H1 (cell line): ENCODE data around the gene KLHL36. TPM values are rescaled to one million over a fixed set of nuclear protein-coding genes. Genes with fewer than 3 reads are reported as not detected.

ENCODE experiments used
- CTCF ChIA-PET: fragments of 300-600 bp; sonication (Branson Sonifier 250); formaldehyde crosslinking; loops from one replicate; lab custom pipeline; 2021; ENCODE audit not compliant: partially characterized antibody; lab: Charles Lee
- POLR2A ChIA-PET: fragments of 300-600 bp; sonication (Branson Sonifier 250); formaldehyde crosslinking; loops from one replicate; lab custom pipeline; 2021; ENCODE audit warnings: inconsistent platforms; ENCODE audit not compliant: partially characterized antibody; lab: Charles Lee
- DNase-seq, 2 experiments: peaks; one replicate each; pipeline versions ENCODE4 v3.0.0 to v3.0.0-alpha.2; 2010 to 2022; ENCODE audit warnings: low spot score in 2 of 2, low read depth in 1 of 2, mixed read lengths in 1 of 2
- FAIRE-seq: peaks from 2 replicates; lab custom pipeline; 2011; peaks lifted over from hg19 to GRCh38; lab: Jason Lieb, UNC
- H2AFZ ChIP-seq: 2 replicates; pipeline ENCODE4 v1.8.1; 2012; ENCODE audit warnings: low read length, inconsistent platforms
- H2AK5ac ChIP-seq: 2 replicates; pipeline ENCODE4 v1.6.1; 2013; ENCODE audit warnings: low read depth, low read length
- H2BK120ac ChIP-seq: replicated peaks from 2 replicates; pipeline ENCODE3; 2013; ENCODE audit warnings: low read depth, low read length, inconsistent platforms
- H2BK12ac ChIP-seq: 2 replicates; pipeline ENCODE4 v1.6.1; 2013; ENCODE audit warnings: low read depth, low read length
- H2BK15ac ChIP-seq: 2 replicates; pipeline ENCODE4 v1.6.1; 2013; ENCODE audit warnings: low read length
- H2BK20ac ChIP-seq: 2 replicates; pipeline ENCODE4 v1.6.1; 2013; ENCODE audit warnings: low read length
- H2BK5ac ChIP-seq: 2 replicates; pipeline ENCODE4 v1.6.1; 2013; ENCODE audit warnings: low read depth, low read length
- H3K14ac ChIP-seq: 2 replicates; pipeline ENCODE4 v1.6.1; 2013; ENCODE audit warnings: inconsistent platforms; ENCODE audit not compliant: insufficient read length
- H3K18ac ChIP-seq: 2 replicates; pipeline ENCODE4 v1.6.1; 2013; ENCODE audit warnings: low read length; ENCODE audit errors: extremely low read depth
- H3K23ac ChIP-seq: 2 replicates; pipeline ENCODE4 v1.6.1; 2013; ENCODE audit warnings: inconsistent platforms; ENCODE audit not compliant: insufficient read length
- H3K23me2 ChIP-seq: 2 replicates; pipeline ENCODE4 v1.6.1; 2013; ENCODE audit warnings: low read depth, low read length
- H3K27ac ChIP-seq: 2 replicates; pipeline ENCODE4 v1.6.1; 2011; ENCODE audit warnings: low read depth, low read length, inconsistent platforms
- H3K27me3 ChIP-seq, 4 experiments: replicated peaks in 1 of 4; 1 replicate in 1 of 4; 2 replicates in 3 of 4; pipeline versions ENCODE4 v1.6.1 to v1.8.1; 2011 to 2013; ENCODE audit warnings: low read length in 3 of 4, mild to moderate bottlenecking in 3 of 4, inconsistent platforms in 2 of 4, mixed read lengths in 2 of 4, moderate library complexity in 1 of 4; ENCODE audit not compliant: control insufficient read depth in 3 of 4, insufficient read depth in 3 of 4; ENCODE audit errors: extremely low read depth in 1 of 4
- H3K36me3 ChIP-seq, 4 experiments: 2 replicates each; pipeline versions ENCODE4 v1.6.1 to v1.8.1; 2011 to 2013; ENCODE audit warnings: mild to moderate bottlenecking in 4 of 4, low read length in 3 of 4, moderate library complexity in 2 of 4, control low read depth in 1 of 4, inconsistent platforms in 1 of 4; ENCODE audit not compliant: insufficient read depth in 4 of 4, control insufficient read depth in 2 of 4
- H3K4ac ChIP-seq: replicated peaks from 2 replicates; pipeline ENCODE3; 2013; ENCODE audit warnings: low read length, low read depth, mixed read lengths, inconsistent platforms; ENCODE audit not compliant: insufficient read length
- H3K4me1 ChIP-seq, 4 experiments: replicated peaks in 1 of 4; 1 replicate in 1 of 4; 2 replicates in 3 of 4; pipeline versions ENCODE4 v1.6.1 to v1.8.1; 2011 to 2013; ENCODE audit warnings: low read length in 3 of 4, inconsistent platforms in 2 of 4, mixed read lengths in 1 of 4; ENCODE audit not compliant: insufficient read depth in 4 of 4, control insufficient read depth in 3 of 4
- H3K4me2 ChIP-seq, 2 experiments: 2 replicates each; pipeline versions ENCODE4 v1.6.1 to v1.8.1; 2011 to 2013; ENCODE audit warnings: low read depth in 2 of 2, low read length in 2 of 2, control low read depth in 1 of 2, inconsistent platforms in 1 of 2, mild to moderate bottlenecking in 1 of 2; ENCODE audit not compliant: insufficient read depth in 1 of 2
- H3K4me3 ChIP-seq, 4 experiments: fragments of 200-600, 300-600 bp in 1 of 4; sonication (generic), shearing (Covaris generic), sonication (Bioruptor Twin) in 1 of 4; 2 replicates each; pipeline versions ENCODE4 v1.5.1 to v1.8.1; 2011 to 2016; ENCODE audit warnings: low read length in 4 of 4, low read depth in 3 of 4, control low read depth in 2 of 4, inconsistent platforms in 2 of 4, mild to moderate bottlenecking in 2 of 4, mixed read lengths in 1 of 4, moderate library complexity in 1 of 4; ENCODE audit not compliant: insufficient read depth in 2 of 4; ENCODE audit errors: extremely low read depth in 1 of 4
- H3K56ac ChIP-seq: replicated peaks from 2 replicates; pipeline ENCODE3; 2013; ENCODE audit warnings: low read depth, mild to moderate bottlenecking, mixed read lengths, low read length, inconsistent platforms; ENCODE audit not compliant: insufficient read length
- H3K79me1 ChIP-seq: 2 replicates; pipeline ENCODE4 v1.6.1; 2013; ENCODE audit warnings: low read depth, low read length, control low read depth
- H3K79me2 ChIP-seq, 2 experiments: 2 replicates each; pipeline versions ENCODE4 v1.6.1 to v1.8.1; 2012 to 2013; ENCODE audit warnings: low read length in 2 of 2, mild to moderate bottlenecking in 2 of 2, inconsistent platforms in 1 of 2; ENCODE audit not compliant: insufficient read depth in 2 of 2, control insufficient read depth in 1 of 2
- H3K9ac ChIP-seq, 4 experiments: replicated peaks in 1 of 4; 1 replicate in 1 of 4; 2 replicates in 3 of 4; pipeline versions ENCODE4 v1.6.1 to v1.8.1; 2011 to 2013; ENCODE audit warnings: low read depth in 3 of 4, low read length in 3 of 4, control low read depth in 2 of 4, mild to moderate bottlenecking in 2 of 4, moderate library complexity in 2 of 4, inconsistent platforms in 1 of 4; ENCODE audit errors: extremely low read depth in 1 of 4
- H3K9me3 ChIP-seq, 2 experiments: 2 replicates each; pipeline versions ENCODE4 v1.6.1 to v1.8.1; 2012 to 2013; ENCODE audit warnings: mild to moderate bottlenecking in 2 of 2, moderate library complexity in 2 of 2, control low read depth in 1 of 2, inconsistent platforms in 1 of 2, low read depth in 1 of 2, low read length in 1 of 2, mixed read lengths in 1 of 2; ENCODE audit not compliant: insufficient read depth in 2 of 2
- H4K20me1 ChIP-seq, 2 experiments: replicated peaks in 1 of 2; 2 replicates each; pipeline versions ENCODE3 to v1.8.1; 2011 to 2013; ENCODE audit warnings: inconsistent platforms in 2 of 2, low read length in 2 of 2, mild to moderate bottlenecking in 1 of 2; ENCODE audit not compliant: insufficient read depth in 2 of 2, control insufficient read depth in 1 of 2
- H4K5ac ChIP-seq: 2 replicates; pipeline ENCODE4 v1.6.1; 2013; ENCODE audit warnings: low read length, low read depth, mixed read lengths, inconsistent platforms; ENCODE audit not compliant: insufficient read length
- H4K8ac ChIP-seq: 2 replicates; pipeline ENCODE4 v1.8.0; 2013; ENCODE audit warnings: mild to moderate bottlenecking, moderate library complexity, low read length, inconsistent platforms; ENCODE audit not compliant: insufficient read depth; ENCODE audit errors: extremely low read depth
- H4K91ac ChIP-seq: replicated peaks from 2 replicates; pipeline ENCODE3; 2013; ENCODE audit warnings: low read length, mixed read lengths, inconsistent platforms; ENCODE audit not compliant: insufficient read length
- CTBP2 ChIP-seq: IDR thresholded peaks from 2 replicates; pipeline ENCODE4 v1.7.0; 2011; ENCODE audit warnings: borderline replicate concordance, mild to moderate bottlenecking, moderate library complexity, mixed read lengths, low read length; ENCODE audit not compliant: insufficient read depth, insufficient read length
- EZH2 ChIP-seq: fragments of 200-600 bp; sonication (generic); IDR thresholded peaks from 2 replicates; pipeline ENCODE4 v1.7.1; 2012; ENCODE audit warnings: low read depth, mild to moderate bottlenecking, moderate library complexity, low read length, inconsistent platforms; ENCODE audit not compliant: severe bottlenecking
- JUN ChIP-seq: IDR thresholded peaks from 2 replicates; pipeline ENCODE4 v1.6.1; 2011; ENCODE audit warnings: low read depth, mild to moderate bottlenecking, improper control_type of control experiment, low read length
- MAFK ChIP-seq: IDR thresholded peaks from 2 replicates; pipeline ENCODE4 v1.6.1; 2012; ENCODE audit warnings: low read depth, mild to moderate bottlenecking, improper control_type of control experiment, low read length
- RAD21 ChIP-seq, 2 experiments: IDR thresholded peaks in 1 of 2; conservative IDR thresholded peaks in 1 of 2; 2 replicates each; pipeline ENCODE4 v1.6.1; 2011; ENCODE audit warnings: low read depth in 2 of 2, low read length in 2 of 2, improper control_type of control experiment in 1 of 2, inconsistent platforms in 1 of 2, mild to moderate bottlenecking in 1 of 2, moderate library complexity in 1 of 2
- SP1 ChIP-seq: IDR thresholded peaks from 2 replicates; pipeline ENCODE4 v1.6.1; 2011; ENCODE audit warnings: low read depth, low read length
- YY1 ChIP-seq: IDR thresholded peaks from 2 replicates; pipeline ENCODE4 v1.6.1; 2011; ENCODE audit warnings: low read depth, mild to moderate bottlenecking, low read length
- WGBS, 2 experiments: shearing (Covaris generic) in 1 of 2; methylation state at CpG; one replicate each; pipeline versions ENCODE4 v1.1.6 to v1.1.7; 2013 to 2015; ENCODE audit warnings: low lambda C conversion rate in 2 of 2, mixed read lengths in 2 of 2, inconsistent platforms in 1 of 2, low coverage in 1 of 2, missing lambda C conversion rate in 1 of 2; ENCODE audit not compliant: insufficient replicate concordance in 2 of 2, insufficient coverage in 1 of 2, insufficient read length in 1 of 2; ENCODE audit errors: extremely low coverage in 1 of 2, missing lambda C conversion rate in 1 of 2; 5-methylcytosine and 5-hydroxymethylcytosine counted together
- polyA plus RNA-seq, 7 experiments: library from polyadenylated mRNA; depleted of rRNA in 3 of 7; stranded (reverse) in 5 of 7; unstranded in 2 of 7; fragments of >200 nt in 5 of 7; fragments of 200-250 nt in 2 of 7; gene quantifications; 1 replicate in 5 of 7; 2 replicates in 1 of 7; 4 replicates in 1 of 7; pipeline versions ENCODE4 v1.2.1 to v1.2.3, GENCODE V29; 2011 to 2013; ENCODE audit warnings: missing spikeins in 2 of 7, mixed read lengths in 2 of 7
- total RNA-seq: library from RNA; stranded (reverse); fragmentation: NEBNext Ultra II Directional; extraction: Animal tissue kit (Norgen Biotek cat#: 25700); gene quantifications from 2 replicates; pipeline ENCODE4 v1.2.1, GENCODE V29; 2021
- TF ChIP-seq, protein P1 (sequence below): IDR thresholded peaks from 2 replicates; pipeline ENCODE4 v1.6.1; 2012; ENCODE audit warnings: inconsistent platforms
- TF ChIP-seq, protein P2 (sequence below): IDR thresholded peaks from 2 replicates; pipeline ENCODE4 v1.6.1; 2011; ENCODE audit warnings: low read length, improper control_type of control experiment

KLHL36 gene
- total and polyA plus RNA-seq, 2 of the 8 experiments (the other 6 are each of a cell fraction or from before 2014, with no cell fraction given): 22.9 to 33.6 TPM

DNA sequence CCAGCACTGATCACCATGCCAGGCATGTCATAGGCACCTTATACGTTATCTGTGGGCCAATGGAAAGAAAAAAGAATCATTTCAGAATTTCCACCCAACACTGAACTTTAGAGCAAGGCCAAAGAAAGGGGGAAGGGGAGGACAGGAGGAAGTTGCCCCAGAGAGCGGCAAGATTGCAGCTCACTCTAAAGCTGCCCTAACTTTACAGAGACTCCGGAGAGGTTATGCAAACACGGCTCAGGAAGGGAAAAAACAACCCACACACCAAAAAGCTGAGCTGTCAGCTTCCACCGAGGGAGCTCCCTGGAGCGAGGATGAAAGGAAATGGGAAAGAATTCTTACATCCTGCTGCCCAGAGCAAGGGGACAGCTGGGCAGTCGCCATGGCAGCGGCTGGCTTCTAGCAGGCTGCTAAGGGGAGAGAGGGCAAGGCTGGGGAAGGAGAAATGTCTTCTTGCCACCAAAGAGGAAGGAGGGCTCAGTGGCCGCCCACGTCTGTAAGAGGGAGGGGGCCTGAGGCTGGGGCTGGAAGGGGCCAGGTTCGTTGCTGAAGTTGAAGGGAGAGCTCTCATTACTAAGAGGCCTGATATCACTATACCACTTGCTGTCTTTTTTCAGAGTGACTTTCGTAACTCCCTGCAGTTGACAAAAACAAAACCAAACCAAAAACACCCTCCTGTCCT, 48.6 kb upstream of the KLHL36 start:
- Histone ChIP-seq H4K91ac (no peak overlapping the region), H3K9me3 (no peaks in the 10 kb centered on the region), H3K36me3 (no peaks in the 10 kb centered on the region), H3K23me2 (0 out of 2 replicates have a peak, but pooled peaks cover 2% of the 10 kb centered on the region), H3K23ac (no peak overlapping the region), H3K56ac (no peak overlapping the region), H4K5ac (no peak overlapping the region), H3K4ac (no peak overlapping the region), H2BK12ac (0 out of 2 replicates have a peak overlapping the region, but pooled peaks have one; percentile 60), H3K27ac (no peak overlapping the region), H4K20me1 (peaks cover 31 to 37% of the 10 kb centered on the region in 2 experiments), H3K4me3 (peak overlapping the region in 2 of 4 experiments; percentile 14 to 36; a peak in 5 of 8 replicates), H2BK5ac (peak overlapping the region; percentile 60; the same call in 1 of the 2 replicates), H3K14ac (no peak overlapping the region), H2BK20ac (no peak overlapping the region), H2AFZ (no peak overlapping the region), H3K4me2 (peak overlapping the region; percentile 47 to 62), H2AK5ac (no peak overlapping the region), H3K79me2 (peaks cover 0 to 52% of the 10 kb centered on the region in 2 experiments; a peak in 2 of 4 replicates), H3K4me1 (peaks cover 4 to 37% (median 26%) of the 10 kb centered on the region in 4 experiments), H3K27me3 (peaks cover 0 to 4% (median 1%) of the 10 kb centered on the region in 4 experiments; a peak in 3 of 7 replicates), H3K9ac (no peak overlapping the region), H3K79me1 (peaks cover 17% of the 10 kb centered on the region), H2BK15ac (no peak overlapping the region), H2BK120ac (no peak overlapping the region), H3K18ac (no peak overlapping the region; the same call in none of the 2 replicates), H4K8ac (no peak overlapping the region)
- ChIA-PET POLR2A (interaction anchor here (0.6 to 2.3 kb wide), 4 partner anchors 14 to 38 kb away, joined by 3 to 7 read pairs (median 3); partner anchors contain the start of gene COTL1), CTCF (interaction anchor here (0.7 to 2.5 kb wide), 18 partner anchors 9 to 148 kb away, joined by 3 to 10 read pairs (median 3); partner anchors contain the start of gene MEAK7)
- peak; percentile 50 to 79 for DNase-seq
- 5% methylated on average over 11 of the region's 12 CpGs; no CpG with 5 or more reads in 1 of the 2 experiments for WGBS, 2 experiments
- peak; percentile 63 for FAIRE-seq
- TF ChIP-seq JUN (no peak), CTBP2 (peak; percentile 96), YY1 (peak; percentile 68; the same call in 1 of the 2 replicates), EZH2 (no peak), MAFK (peak; percentile 38; the same call in 1 of the 2 replicates), SP1 (no peak), RAD21 (IDR thresholded peaks at IDR 0.05 in 1 of 2, conservative IDR thresholded peaks at IDR 0.05 in 1 of 2; ENCODE audit: low read depth in 2 of 2, low read length in 2 of 2) (no peak)
- TF ChIP-seq, protein P1, sequence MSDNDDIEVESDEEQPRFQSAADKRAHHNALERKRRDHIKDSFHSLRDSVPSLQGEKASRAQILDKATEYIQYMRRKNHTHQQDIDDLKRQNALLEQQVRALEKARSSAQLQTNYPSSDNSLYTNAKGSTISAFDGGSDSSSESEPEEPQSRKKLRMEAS: 0 out of 2 replicates have a peak, but pooled peaks have one; percentile 14
- TF ChIP-seq, protein P2, sequence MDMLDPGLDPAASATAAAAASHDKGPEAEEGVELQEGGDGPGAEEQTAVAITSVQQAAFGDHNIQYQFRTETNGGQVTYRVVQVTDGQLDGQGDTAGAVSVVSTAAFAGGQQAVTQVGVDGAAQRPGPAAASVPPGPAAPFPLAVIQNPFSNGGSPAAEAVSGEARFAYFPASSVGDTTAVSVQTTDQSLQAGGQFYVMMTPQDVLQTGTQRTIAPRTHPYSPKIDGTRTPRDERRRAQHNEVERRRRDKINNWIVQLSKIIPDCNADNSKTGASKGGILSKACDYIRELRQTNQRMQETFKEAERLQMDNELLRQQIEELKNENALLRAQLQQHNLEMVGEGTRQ: no peak
